RWPE1 (cell line): ENCODE data around the gene CCDC178.
A peak's percentile ranks its signal among the peaks of the same experiment; 100 is the strongest.

Experiments used
- CTCF ChIA-PET: fragments of 350-600 bp; sonication (Branson Sonifier 250); formaldehyde crosslinking; extraction: SDS; loops from one replicate; lab custom pipeline; 2021; lab: Yijun Ruan, JAX
- POLR2A ChIA-PET: fragments of 400-600 bp; formaldehyde crosslinking; extraction: SDS; loops from one replicate; lab custom pipeline; 2020; ENCODE audit warnings: antibody characterized with exemption; ENCODE audit not compliant: low non-redundant PET; lab: Yijun Ruan, JAX
- DNase-seq: peaks from one replicate; pipeline ENCODE4 v3.0.0; 2012; ENCODE audit warnings: low spot score
- H3K27ac ChIP-seq: fragments of 450-650 bp; 2 replicates; pipeline ENCODE4 v1.5.1; 2017
- TF ChIP-seq, protein P1 (sequence below): fragments of 450-650 bp; conservative IDR thresholded peaks from 2 replicates; pipeline ENCODE4 v1.5.1; 2017; ENCODE audit warnings: low read depth, mild to moderate bottlenecking

CCDC178 gene

DNA sequence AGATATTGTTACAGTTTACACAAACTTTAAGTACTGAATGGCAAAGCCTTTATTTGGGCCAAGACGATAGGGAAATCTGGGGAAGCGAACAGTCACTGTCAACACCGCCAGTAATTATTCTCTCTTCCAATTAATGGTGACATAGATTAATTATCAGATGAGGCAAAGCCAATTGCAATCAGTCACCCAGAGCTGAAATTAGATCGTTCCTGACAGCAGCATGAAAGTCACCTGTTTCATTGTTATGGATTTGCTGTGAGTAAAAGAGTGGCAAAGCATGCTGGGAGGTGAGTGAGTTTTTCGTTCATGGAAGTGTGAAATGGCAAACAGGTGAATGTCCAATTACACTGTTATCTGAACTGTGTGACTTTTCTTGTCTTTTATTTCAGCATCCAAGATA is 502.9 kb downstream of the CCDC178 start:
- no peak overlapping the region for H3K27ac ChIP-seq
- no peak for DNase-seq
- ChIA-PET POLR2A (no interaction called here), CTCF (no interaction called here)
- TF ChIP-seq, protein P1, sequence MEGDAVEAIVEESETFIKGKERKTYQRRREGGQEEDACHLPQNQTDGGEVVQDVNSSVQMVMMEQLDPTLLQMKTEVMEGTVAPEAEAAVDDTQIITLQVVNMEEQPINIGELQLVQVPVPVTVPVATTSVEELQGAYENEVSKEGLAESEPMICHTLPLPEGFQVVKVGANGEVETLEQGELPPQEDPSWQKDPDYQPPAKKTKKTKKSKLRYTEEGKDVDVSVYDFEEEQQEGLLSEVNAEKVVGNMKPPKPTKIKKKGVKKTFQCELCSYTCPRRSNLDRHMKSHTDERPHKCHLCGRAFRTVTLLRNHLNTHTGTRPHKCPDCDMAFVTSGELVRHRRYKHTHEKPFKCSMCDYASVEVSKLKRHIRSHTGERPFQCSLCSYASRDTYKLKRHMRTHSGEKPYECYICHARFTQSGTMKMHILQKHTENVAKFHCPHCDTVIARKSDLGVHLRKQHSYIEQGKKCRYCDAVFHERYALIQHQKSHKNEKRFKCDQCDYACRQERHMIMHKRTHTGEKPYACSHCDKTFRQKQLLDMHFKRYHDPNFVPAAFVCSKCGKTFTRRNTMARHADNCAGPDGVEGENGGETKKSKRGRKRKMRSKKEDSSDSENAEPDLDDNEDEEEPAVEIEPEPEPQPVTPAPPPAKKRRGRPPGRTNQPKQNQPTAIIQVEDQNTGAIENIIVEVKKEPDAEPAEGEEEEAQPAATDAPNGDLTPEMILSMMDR = no peak

DNA sequence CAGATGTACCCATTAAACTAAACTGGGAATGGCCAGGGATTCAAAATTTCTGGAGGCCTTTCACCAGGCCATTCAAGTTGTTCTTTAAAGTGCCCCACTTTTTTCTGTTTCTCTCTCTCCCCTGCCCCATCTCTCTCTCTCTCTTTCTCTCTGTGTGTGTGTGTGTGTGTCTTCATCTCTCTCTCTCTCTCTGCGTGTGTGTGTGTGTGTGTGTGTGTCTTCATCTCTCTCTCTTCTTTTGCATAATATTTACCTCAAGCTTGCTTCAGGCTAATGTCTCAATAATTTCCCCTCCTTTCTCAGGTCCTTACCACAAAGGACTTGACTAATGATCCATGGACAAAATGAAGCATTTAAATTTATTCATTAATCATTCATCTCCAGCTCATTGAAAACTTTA is 503.5 kb downstream of the CCDC178 start:
- DNase-seq = no peak
- TF ChIP-seq, protein P1 = no peak
- ChIA-PET CTCF (no interaction called here), POLR2A (no interaction called here)
- H3K27ac ChIP-seq = no peak overlapping the region

DNA sequence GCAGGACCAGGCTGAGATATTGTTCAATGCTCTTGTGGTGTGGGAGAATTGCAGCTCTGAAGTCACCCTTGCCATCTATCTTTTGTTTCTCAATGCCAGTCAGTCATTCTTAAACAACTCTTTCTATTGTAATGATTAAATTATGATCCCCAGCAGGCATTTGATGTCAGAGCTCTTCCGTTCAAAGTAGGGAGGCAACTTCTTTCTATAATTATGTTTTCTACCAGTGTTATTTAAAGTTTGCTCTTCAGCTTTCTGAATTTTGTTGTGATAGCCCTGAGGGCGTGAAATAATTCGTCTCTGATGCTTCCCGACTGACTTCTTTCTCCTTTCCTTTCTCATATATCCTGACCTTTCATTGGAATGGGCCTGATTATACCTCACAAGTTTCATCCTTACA is 506.3 kb downstream of the CCDC178 start:
- no peak overlapping the region for H3K27ac ChIP-seq
- TF ChIP-seq, protein P1 = no peak
- ChIA-PET POLR2A (no interaction called here), CTCF (no interaction called here)
- DNase-seq = no peak

DNA sequence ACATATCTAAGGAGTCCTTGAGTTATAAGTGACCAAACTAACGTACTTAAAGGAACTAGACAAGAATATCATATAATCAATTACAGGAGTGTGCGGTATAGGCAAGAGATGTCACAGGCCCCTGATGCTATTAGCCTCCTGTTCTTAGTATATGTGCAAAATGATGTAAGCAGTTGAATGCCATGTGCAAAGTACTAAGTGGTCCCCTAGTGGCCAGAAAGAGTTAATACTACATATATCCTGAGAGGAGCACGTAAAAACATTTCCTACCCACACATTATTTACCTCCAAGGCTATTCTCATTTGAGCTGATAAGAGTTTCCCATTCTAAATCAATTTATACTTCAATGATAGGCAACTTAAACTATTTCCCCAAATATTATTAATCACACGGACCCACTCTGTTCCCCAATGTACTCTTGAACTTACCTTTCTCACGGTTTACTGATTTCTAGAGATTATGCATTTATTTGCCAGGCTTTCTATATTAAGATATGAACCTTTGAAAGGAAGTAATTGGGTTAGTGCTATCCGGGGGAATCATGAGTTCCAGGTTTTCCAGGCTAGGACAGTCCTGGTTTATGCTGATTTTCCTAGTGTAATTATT is 509.7 kb downstream of the CCDC178 start:
- DNase-seq = peak; percentile 8
- POLR2A ChIA-PET = no interaction called here
- TF ChIP-seq, protein P1 = peak; percentile 73
- H3K27ac ChIP-seq = no peak overlapping the region
- CTCF ChIA-PET = interaction anchor here (0.6 to 1.0 kb wide), 2 partner anchors 20 to 216 kb away, joined by 3 to 5 read pairs; no protein-coding TSS in a partner anchor

DNA sequence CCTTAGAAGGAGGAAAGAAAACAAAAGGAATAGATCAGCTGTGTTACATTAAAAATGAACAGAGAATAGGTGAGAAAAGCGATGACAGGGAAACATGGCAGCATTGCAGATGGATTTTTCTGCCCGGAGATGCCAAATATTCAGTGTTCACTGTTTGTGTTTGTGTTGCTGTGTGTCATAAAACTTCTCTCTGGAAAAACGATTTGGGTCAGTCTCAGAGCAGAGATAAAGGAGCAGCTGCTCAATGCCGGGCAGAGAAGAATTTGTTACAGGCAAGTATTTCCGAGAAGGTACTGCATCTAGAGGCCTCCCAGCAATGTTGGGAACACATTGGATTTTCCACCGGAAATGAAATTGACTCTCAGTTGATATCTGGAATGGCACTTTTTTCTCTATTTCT is 511.3 kb downstream of the CCDC178 start:
- DNase-seq = no peak
- ChIA-PET POLR2A (no interaction called here), CTCF (no interaction called here)
- H3K27ac ChIP-seq = no peak overlapping the region
- TF ChIP-seq, protein P1 = no peak

DNA sequence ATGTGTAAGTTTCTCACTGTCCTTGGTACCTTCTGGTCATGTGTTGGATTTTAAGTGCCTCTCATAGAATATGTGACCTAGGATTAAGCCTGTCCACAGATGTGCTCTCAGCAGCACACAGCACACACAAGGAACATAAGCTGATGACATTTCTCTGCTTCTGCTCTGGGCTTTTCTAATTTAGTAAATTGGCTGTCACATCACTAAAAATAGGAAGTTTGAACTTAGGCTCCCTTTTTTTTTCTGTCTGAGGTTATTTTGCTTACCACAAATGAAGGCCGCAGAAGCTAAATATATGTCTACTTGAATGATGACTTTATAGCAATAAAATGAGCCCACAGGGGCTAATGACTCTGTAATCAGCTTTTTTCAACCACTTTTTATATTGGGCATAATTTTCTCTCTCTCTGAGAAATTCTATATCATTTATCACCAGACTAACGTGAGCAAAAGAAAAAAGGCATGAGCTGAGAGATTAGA is 517.5 kb downstream of the CCDC178 start:
- CTCF ChIA-PET = interaction anchor here (0.6 kb wide), 1 partner anchor 283 kb away, joined by 3 read pairs; no protein-coding TSS in a partner anchor
- POLR2A ChIA-PET = no interaction called here
- H3K27ac ChIP-seq = no peak overlapping the region

More for the DNA sequence above, 517.5 kb downstream of the CCDC178 start:
- no peak for DNase-seq
- TF ChIP-seq, protein P1 = no peak
